ENCODE measurements around the gene SAYSD1. TPM values are rescaled to one million over a fixed set of nuclear protein-coding genes. Genes with fewer than 3 reads are reported as not detected.
"Not testable (repeated sequence)": the region's sequence is repeated elsewhere in the genome, so short reads cannot be mapped to it uniquely, and the experiment has no call there.

SAYSD1 gene, protein sequence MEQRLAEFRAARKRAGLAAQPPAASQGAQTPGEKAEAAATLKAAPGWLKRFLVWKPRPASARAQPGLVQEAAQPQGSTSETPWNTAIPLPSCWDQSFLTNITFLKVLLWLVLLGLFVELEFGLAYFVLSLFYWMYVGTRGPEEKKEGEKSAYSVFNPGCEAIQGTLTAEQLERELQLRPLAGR
- total RNA-seq, result 22.0 TPM

DNA sequence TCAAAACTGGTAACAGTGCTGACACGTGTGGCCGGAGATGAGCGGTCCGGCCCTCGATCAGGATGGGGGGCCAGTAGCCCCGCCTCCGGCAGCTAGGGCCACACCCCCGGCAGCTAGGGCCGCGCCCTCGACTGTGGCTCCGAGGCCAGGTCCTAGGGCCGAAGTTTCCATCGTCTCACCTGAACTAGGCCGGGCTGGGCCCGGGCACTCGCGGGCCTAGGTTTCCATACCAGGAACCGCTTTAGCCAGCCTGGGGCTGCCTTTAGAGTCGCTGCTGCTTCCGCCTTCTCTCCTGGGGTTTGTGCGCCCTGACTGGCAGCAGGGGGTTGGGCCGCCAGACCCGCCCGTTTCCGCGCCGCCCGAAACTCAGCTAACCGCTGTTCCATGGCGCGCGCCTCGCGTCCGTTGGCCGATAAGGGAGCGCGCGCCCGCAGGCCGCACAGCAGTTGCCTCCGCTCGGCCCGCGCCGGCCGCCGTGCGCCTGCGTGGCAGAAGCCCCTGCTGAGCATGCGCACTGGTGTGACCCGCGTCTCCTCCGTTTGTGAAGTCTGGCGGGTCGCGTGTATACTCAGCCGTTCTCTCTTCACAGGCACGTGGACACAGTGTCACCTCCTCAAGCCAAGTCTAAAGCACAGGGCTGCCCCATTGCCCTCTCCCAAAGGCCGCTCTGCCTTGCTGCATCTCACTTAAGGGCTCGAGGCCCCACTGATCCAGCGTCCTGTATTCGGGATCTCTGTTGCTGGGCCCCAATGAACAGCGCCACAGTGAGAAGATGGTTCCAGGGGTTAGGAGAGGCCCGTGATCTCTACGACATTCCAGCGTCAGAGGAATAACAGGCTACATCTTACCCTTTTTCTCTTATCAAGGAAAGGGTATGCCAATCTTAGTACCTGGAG is at the start of gene SAYSD1:
TSS of gene SAYSD1 (minus strand) at position 483 of the 896 bp plus-strand sequence. CDS start at position 386, 97 bp downstream.
- peak; percentile 74 to 82 for DNase-seq (ENCODE audit: low spot score in 2 of 2)
- no peak for FAIRE-seq

DNA sequence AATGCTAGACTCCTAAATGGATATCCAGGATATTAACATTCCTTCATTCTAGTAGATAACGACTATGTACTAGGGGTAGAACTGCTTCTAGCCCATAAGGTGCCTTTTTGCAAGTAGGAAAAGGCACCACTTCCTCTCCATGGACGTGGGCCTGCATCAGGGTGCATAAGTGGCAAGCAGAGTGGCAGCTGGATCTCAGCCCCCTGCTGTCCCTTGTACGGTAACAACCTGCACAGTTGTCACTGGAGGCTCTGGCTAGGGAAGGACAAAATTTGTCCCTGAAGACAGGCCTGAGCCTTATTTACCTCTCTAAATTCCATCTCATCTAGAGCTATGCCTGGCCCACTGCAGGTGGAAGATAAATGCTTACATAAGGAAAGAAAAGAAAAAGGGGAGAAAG is 42.5 kb upstream of the SAYSD1 start:
- DNase-seq (ENCODE audit: low spot score in 2 of 2) (no peak), FAIRE-seq (no peak)

DNA sequence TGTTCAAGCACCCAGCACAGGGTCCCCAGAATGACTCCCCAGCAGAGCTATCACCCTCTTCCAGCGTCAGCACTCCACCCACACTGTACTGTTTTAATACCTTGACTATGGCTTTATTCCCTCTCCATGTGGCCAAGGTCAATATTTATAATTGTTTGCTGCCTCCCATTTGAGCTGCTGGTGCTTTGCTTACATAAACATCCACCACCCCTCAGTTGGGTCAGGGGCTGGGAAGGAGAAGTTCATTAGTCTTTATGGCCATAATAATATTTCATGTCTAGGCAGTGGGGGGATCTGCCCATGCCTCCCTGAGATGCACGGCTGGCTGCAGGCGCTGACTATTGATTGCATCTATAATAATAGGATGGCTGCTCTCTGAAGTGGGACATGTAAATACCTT is 41.8 kb upstream of the SAYSD1 start:
- FAIRE-seq (no peak), DNase-seq (ENCODE audit: low spot score in 2 of 2) (no peak)

DNA sequence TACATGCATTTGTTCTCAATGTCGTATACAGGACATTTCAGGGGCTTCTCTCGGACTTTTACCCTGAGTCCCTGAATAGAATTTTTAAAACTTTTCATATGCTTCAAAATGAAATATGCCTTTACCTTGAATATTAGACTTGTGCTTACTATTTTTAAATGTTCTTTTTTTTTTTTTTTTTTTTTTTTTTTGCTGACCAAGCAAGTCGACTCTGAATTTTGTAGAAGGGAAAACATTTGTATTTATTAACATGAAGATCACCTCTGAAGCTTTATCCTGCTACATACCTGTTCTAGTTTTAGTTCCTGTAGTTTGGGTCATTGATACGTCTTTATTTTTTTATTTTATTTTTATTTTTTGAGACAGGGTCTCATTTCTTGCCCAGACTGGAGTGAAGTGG is 39.7 kb upstream of the SAYSD1 start:
- no peak for FAIRE-seq
- DNase-seq (ENCODE audit: low spot score in 2 of 2), result no peak

DNA sequence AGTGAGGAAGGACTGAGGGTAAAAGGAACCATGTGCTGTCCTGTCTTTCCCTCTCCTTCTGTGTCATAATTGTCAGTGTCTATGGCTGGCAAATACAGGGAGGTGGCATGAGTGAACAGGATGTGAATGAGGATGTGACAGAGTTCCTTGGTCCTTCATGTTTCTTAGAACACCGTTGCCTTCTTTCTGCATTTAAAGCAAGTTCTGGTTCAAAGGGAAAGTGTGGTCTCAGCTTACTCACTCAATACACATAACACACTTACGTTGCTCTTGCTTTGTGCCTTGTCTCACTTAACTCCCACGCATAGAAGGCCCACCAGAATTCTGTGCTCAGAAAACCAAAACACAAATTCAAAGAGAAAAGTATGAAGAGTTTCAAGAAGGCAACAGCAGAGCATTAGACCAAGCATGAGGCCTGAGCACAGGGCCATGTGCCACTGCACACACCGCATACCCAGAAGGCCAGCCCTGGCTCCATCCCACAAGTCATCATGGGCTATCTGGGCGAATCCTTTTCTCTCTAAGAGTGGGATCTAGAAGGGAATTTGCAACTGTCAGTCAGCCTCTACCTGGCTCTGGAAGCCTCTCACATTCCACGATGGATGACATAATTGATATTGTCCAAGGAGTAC is 38.9 kb upstream of the SAYSD1 start:
- DNase-seq (ENCODE audit: low spot score in 2 of 2) (no peak), FAIRE-seq (no peak)

DNA sequence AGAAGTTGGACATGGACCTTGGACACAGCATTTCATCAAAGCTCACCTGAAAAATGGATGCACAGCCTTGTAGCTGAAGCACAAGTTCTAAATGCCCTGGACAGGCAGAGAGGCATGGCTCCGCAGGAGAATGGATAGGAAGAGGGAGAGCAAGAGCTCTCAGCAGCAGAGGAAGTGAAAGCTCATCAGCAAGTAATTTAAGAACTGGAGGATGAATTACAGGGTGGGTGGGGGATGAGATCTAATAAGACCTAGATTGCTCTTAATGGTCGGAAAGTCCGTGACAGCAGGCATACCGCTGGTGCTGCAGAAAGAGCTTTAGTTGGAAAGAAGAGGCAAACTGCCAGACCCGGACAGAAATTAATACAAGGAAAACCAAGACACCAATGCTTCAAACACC is 37.3 kb upstream of the SAYSD1 start:
- no peak for DNase-seq (ENCODE audit: low spot score in 2 of 2)
- no peak for FAIRE-seq

DNA sequence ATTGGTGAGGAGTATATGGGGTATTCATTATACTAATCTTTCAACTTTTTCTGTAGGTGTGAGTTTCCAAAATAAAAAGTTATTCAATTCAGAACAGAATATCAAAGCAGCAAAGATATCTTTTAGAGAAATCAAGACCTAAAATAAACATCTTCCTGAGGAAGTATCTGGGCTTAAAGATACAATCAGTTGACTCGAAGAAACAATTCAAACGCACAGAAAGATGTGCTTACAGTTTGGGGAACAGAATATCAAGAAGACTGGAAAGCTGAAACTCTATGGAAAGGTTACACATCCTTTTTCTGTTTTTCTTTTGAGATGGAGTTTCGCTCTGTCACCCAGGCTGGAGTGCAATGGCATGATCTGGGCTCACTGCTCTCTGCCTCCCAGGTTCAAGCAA is 36.2 kb upstream of the SAYSD1 start:
- DNase-seq (ENCODE audit: low spot score in 2 of 2) (no peak), FAIRE-seq (no peak)

DNA sequence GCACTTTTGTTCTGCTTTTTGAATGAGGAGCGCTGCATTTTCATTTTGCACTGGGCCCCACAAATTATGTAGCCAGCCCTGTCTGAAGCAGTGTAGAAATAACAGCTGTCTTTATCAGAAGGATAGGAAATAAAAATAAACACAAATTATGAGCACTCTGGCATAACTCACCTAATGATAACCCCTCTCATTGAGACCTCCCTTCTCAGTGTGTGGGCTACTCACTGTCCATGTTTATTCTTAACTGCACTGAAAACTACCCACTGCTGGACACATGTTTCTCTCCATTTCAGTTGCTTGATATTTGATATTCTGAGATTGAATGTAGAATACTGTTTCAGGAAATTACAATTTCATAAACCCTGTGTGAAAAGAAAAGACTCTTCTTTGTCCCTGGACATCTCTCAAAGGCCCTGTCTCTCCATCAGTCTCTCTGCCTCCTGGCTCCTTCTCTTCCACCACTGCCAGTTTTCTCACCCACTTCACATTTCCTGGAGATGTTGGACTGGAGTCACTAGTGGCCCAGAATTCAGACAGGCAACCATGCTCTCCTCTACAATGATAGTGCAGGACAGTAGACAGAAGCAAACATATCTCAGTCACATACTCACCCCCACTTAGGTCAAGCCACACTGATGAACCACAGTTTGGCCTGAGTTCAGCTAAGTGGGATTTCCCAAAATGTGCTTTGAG is 29.6 kb upstream of the SAYSD1 start:
- no peak for DNase-seq (ENCODE audit: low spot score in 2 of 2)
- FAIRE-seq, result no peak

DNA sequence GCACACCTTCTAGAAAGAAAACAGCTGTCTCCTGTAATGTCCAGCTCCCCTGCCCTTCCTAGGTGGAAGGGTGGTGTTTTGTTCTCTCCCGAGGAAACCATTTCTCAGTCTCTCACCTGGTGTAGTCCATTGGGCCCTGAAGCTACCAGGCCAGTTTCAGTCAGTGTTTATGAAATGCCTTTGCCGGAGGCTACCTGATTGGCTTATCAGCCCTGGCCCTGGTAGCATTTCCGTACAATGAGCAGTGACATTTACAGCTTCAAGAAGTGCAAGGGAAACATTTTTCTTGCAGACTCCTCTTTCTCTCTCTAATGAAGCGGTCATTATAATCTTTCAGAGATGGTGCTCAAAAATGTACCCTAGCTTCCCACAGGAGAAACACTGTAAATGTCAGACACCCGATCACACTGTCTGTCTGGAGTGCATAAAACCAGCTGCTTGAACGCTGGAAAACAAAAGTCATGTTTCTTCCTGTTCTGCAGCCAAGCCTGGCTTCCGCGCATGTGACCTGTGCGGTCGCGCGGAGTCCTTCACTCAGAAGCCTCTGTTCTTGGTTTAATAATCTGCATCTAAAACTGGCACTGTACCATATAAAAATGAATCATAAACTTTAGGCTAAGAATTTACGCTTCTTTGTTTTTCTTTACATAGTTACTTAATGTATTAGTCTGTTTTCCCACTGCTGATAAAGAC is 28.4 kb upstream of the SAYSD1 start:
- no peak for FAIRE-seq

DNA sequence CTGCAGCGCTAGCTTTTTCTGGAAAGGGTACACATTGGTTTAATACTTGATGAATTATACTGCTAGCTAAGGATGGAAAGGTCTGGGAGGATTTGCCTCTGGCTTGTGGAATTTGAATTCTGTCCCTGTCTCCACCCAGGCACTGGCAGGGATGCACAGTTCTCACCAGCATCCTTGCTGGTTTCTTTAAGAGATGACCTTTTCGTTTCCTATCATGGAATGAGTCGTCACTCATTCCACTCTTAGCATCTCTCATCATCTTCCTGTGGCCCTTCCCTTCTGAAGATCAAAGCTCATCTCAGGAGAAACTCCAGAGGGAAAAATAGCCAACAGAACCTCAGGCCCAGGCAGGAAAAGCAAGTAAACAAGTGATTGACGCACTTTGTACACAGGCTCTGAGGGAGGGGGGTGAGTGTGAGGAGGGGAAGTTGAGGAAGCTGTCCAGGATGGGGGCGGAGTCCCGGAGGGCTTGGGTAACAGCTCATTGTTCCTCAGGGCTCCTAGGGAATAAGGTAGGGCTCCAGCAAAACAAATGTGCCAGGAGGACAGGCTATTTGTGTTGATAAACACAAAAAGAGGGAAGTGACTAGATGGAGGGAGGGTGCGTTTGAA is 25.7 kb upstream of the SAYSD1 start:
- no peak for DNase-seq (ENCODE audit: low spot score in 2 of 2)

More for the DNA sequence above, 28.4 kb upstream of the SAYSD1 start:
- no peak for DNase-seq (ENCODE audit: low spot score in 2 of 2)

DNA sequence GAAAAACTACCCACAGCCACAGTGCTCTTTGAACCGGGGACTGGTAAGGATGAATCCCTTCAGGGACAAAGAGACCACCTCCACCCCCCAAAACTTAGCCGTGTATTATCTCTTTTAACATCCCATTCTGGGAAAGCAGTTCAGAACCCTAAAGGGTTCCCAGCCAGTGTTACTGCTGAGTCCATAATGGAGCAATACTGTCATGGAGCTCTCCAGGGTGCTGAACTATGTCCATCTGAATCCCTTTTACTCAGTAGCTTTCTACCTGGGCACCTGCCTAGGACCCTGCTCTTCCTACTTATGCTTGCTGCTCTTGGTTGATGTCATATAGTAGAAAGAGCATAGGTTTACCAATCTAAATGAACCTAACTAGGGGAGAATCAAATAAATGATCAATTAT is 22.3 kb upstream of the SAYSD1 start:
- FAIRE-seq (no peak), DNase-seq (ENCODE audit: low spot score in 2 of 2) (no peak)

More for the DNA sequence above, 25.7 kb upstream of the SAYSD1 start:
- FAIRE-seq, result no peak

DNA sequence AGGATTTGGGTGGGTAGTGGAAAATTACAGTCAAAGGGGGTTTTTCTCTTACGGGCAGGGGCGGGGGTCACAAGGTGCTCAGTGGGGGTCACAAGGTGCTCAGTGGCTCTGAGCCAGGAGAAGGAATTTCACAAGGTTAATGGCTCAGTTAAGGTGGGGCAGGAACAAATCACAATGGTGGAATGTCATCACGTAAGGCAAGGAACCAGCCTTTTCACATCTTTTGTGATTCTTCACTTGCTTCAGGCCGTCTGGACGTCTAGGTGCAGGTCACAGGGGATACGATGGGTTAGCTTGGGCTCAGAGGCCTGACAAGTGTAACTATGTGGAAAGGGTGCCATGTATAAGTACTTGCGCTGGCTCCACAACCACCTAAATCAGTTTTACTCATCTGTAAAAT is 21.2 kb upstream of the SAYSD1 start:
- DNase-seq (ENCODE audit: low spot score in 2 of 2); FAIRE-seq: not testable (repeated sequence)

DNA sequence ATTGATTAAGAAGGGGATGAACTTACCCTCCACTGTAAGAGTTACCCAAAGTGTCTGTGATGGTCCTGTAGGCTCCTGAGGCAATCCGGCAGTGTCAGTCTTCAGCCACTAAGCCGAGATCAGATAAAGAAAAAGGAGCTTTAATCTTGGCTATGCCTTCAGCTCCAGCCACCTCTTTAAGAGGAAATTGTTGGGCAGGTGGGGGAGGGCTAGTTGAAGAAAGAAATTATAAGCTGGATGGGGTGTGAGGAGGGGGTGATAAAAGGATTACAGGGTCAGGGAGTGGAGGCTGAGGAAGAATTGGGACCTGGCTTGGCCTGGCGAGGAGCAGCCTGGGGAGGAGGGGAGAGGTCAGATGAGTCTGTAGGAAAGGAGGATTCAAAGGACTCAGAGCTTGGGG is 19.8 kb upstream of the SAYSD1 start:
- DNase-seq (ENCODE audit: low spot score in 2 of 2); FAIRE-seq: not testable (repeated sequence)

DNA sequence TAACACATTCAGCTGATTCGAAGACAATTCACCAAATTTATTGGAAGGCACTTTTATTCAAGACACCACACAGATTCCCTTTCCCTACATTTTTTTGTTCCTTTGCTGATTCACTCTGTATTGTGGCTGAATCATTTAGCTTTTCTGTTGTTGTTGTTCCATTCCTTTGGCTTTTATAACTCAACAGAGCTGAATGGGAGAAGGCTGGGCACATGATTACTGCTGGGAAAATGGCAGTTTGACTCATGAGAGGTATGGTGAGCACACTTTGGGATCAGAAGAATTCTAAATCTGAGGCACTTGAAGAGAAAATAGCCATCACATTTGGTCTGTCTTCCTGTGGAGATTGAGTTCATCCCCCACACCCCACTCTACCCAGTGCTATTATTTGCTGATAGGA is 15.7 kb upstream of the SAYSD1 start:
- FAIRE-seq, result no peak

DNA sequence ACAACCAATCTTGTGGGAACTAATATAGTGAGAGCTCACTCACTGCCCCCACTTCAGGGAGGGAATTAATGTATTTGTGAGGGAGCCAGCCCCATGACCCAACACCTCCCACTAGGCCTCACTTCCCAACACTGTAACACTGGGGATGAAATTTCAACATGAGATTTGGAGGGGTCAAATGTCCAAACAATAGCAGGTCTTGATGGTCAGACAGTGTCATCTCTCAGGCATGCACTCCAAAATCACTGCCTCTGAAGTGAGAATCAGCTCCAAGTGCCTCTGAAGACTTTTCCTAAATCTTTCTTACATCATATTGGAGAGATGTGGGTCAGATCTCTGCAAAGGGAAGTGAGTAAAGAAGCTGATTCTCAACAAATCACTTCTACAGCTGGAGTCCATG is 13.8 kb upstream of the SAYSD1 start:
- DNase-seq (ENCODE audit: low spot score in 2 of 2) (no peak), FAIRE-seq (no peak)

More for the DNA sequence above, 15.7 kb upstream of the SAYSD1 start:
- no peak for DNase-seq (ENCODE audit: low spot score in 2 of 2)

DNA sequence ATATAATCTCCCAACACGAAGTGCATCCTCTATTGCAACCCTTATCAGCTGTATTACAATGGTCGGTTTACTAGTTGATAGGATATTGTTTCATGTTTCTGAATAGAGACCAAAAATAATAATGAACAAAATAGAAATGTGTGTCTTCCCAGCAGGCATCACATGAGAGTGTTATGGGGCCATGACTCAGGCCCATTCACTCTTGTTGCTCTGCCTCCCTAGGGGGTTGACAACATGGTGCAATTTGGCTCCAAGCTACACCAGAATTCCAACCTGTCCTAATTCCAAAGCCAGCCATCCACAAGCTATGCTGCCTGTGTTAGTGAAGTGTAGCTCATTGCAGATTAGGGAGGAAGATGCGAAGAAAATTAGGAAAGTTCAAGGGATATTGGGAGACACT is 13.1 kb upstream of the SAYSD1 start:
- no peak for FAIRE-seq

DNA sequence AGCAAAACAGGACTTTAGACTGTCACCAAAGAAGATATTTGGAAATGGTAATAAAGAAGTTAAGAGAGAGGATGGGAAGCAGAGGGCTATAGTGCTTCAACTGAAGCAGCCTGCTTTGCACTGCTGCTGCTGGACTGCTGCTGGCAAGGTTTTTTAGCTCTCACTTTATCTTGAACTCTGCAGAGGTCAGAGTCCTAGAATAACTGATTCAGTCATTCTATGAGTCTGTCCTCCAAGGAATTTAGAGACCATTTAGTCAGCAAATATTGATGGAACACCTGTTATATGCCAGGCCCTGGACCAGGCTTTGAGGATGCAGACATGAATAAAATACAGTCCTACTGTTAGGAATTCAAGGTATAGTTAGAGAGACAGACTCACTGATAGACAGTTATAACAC is 9.1 kb upstream of the SAYSD1 start:
- FAIRE-seq, result no peak
- no peak for DNase-seq (ENCODE audit: low spot score in 2 of 2)

More for the DNA sequence above, 13.1 kb upstream of the SAYSD1 start:
- DNase-seq (ENCODE audit: low spot score in 2 of 2), result no peak

DNA sequence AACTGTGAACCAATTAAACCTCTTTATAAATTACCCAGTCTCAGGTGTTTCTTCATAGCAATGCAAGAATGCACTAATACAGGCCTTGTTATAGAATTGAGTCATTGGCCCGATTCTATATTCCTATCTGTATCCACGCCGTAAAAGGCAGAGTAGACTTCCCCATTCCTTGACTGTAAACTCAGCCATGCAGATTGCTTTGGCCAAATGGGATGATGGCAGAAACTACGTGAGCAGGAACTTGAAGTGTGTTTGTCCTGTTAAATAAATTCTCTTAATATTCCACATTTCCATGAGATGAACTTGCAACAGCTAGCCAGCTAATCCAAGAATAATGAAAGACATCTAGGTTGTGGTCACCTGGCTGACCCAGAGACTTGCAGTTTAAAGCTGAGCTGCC is 3.9 kb upstream of the SAYSD1 start:
- FAIRE-seq, result no peak
- no peak for DNase-seq (ENCODE audit: low spot score in 2 of 2)

DNA sequence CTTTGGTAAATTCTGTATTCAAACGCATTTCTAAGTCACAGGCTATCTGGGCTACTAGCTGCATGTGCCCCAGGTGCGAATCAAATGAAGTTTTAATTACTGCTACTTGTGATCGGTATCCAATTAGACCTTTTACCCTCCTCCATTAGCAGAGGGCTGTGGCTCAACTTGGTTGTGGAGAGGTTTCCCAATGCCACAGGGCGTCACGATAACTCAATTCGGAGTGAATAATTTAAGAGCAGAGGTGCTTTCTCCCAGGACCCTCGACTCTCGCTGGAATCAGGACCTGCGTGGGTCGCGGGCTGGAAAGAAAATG is 640 bp downstream of the SAYSD1 start:
- FAIRE-seq, result no peak
- peak in 1 of 2 donors; percentile 6 for DNase-seq (ENCODE audit: low spot score in 2 of 2)

DNA sequence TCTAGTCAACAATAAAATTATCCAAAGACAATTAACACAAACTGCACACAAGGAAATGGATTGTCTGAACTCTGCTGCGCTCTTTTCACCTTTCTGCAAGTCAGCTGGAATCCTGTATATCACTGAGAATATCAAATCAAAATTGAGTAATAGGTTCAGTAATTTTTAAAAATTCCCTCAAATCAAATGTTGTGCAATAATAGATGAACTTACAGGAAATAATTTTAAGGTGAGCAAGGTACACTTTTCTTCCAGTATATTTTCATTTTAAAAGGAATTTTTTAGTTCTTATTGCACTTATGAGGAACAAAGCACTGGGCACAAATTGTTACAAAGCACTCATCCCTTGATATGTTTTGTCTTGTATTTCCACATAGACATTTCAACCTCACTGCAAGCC is 1.2 kb downstream of the SAYSD1 start:
- DNase-seq (ENCODE audit: low spot score in 2 of 2) (no peak), FAIRE-seq (no peak)

All from frontal cortex (tissue), 4 donors.